Thyroid gland (tissue), 4 donors: ENCODE measurements around the gene GDPD5.

ENCODE experiments used
- CTCF ChIP-seq, 6 experiments: fragments of 200-600 bp in 3 of 6; fragments of 450-650 bp in 3 of 6; sonication (generic) in 3 of 6; IDR thresholded peaks; one replicate each; pipeline ENCODE4 v1.5.1; 2016 to 2019; ENCODE audit warnings: antibody characterized with exemption in 6 of 6, mild to moderate bottlenecking in 2 of 6, inconsistent platforms in 1 of 6, moderate library complexity in 1 of 6
- POLR2A ChIP-seq, 2 donors: fragments of 450-650 bp; IDR thresholded peaks; one replicate each; pipeline ENCODE4 v1.6.1; 2017; ENCODE audit warnings: antibody characterized with exemption in 2 of 2, mild to moderate bottlenecking in 2 of 2, moderate library complexity in 1 of 2

- TF ChIP-seq CTCF (IDR thresholded peaks at IDR 0.05), result no peak
- no peak for TF ChIP-seq POLR2A (IDR thresholded peaks at IDR 0.05)
Measured at GRCh38 chr11:75394085-75394840, 131.5 kb downstream of the GDPD5 start.
